Measurements from ENCODE around the gene KCNJ9.
"Not testable (repeated sequence)": the region's sequence is repeated elsewhere in the genome, so short reads cannot be mapped to it uniquely, and the experiment has no call there.

Gene KCNJ9

DNA sequence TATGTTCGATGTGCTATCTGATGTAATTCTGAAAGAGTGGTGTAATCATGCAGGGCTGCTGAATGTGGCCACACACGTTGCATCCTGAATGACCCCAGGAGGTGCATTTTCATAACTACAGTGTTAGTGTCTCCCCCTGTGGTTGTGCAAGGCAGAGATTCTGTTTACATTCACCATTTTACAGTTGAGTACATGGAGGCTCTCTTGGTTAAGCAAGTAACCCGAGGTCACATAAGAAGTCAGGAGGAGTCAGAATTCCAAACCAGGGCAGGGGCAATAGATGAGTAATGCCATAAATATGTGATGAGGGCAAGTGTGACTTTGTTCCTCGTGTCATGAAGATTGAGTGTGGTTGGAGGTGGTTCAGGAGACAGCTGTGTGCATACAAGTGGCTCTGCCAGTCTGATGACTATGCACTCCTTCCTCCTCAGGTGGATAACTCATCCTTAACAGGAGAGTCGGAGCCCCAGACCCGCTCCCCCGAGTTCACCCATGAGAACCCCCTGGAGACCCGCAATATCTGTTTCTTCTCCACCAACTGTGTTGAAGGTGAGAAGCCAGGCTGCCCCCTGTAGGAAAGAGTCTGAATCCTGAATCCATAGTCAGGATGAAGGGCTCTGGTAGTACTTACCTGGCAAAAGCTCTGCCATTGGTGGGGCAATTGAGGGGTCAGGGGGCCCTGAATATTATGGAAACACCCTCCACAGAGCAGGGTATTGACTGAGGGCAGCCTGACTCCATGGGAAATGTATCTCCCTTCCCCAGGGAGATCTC, 43.6 kb downstream of the KCNJ9 start:
- peak; percentile 96 for FAIRE-seq

DNA sequence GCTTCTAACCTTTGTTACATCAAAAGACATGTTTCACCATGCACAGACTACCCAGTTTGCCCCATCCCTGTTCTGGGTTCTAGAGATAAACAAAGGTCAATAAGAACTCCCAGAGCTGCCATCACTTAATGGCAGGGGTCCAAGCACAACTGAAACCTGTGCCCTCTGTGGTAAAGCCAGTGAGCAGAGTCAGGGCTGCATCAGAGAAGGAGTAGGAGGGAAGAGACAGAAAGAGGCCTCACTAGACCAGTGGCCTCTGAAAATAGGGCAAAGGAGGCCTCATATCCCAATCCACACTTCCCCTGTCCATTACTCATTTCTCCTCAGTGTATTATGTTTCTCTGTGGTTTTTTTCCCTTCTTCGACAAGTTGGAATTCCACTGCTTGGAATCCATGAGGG, 44.4 kb downstream of the KCNJ9 start:
- FAIRE-seq (no peak), DNase-seq (ENCODE audit: low spot score) (peak; percentile 64)

More for the DNA sequence above, 43.6 kb downstream of the KCNJ9 start:
- DNase-seq (ENCODE audit: low spot score): peak; percentile 90

DNA sequence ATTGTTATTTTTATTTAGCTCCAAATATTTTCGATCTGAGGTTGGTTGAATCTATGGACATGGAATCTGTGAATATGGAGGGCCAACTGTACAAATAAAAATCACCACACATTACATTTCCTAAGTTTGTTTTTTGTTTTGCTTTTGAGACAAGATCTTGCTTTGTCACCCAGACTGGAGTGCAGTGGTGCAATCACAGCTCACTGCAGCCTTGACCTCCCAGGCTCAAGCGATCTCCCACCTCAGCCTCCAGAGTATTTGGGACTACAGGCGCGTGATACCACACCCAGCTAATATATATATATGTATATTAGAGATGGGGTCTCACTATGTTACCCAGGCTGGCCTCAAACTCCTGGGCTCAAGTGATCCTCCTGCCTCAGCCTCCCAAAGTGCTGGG, 45.0 kb downstream of the KCNJ9 start:
- not testable (repeated sequence) for FAIRE-seq; DNase-seq (ENCODE audit: low spot score)

DNA sequence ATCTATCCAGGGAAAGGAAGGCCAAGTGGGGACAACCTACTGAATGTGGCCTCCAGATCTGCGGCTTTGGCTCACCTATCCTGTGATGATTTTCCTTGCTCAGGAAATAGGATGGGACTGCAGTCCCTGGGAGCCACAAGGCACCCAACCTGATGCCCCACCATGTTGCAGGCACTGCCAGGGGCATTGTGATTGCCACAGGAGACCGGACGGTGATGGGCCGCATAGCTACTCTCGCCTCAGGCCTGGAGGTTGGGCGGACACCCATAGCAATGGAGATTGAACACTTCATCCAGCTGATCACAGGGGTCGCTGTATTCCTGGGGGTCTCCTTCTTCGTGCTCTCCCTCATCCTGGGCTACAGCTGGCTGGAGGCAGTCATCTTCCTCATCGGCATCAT, 46.0 kb downstream of the KCNJ9 start:
- FAIRE-seq (no peak), DNase-seq (ENCODE audit: low spot score) (no peak)

DNA sequence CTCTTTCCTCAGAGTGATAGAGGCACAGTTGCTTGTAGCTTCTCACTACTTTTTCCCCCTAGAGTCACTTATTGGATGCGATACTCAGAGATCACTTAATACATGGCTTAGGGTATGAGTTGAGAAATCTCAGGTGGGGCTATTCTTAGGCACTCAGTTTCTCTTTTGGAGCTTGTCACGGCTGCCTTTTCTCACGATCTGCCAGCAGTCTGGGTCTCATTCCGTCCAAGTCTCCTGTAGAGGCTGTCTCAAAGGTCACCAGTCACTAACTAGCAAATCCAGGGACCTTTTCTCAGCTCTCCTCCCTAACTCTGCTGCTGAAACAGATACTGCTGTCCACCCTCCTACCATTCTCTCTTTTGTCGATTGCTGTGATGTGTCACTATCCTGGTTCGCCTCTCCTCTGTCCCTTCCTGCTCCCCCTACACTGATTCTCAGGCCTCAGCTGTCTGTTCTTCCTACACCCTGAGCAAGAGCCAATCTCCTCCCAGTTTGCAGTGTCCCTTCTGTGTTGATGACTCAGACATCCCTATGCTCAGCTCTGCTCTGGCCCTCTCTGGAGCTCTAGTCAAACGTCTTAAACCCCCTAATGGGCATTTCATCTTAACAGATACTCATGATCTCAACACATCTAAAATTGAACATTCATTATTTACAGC, 46.7 kb downstream of the KCNJ9 start:
- FAIRE-seq: no peak
- DNase-seq (ENCODE audit: low spot score): peak; percentile 62

DNA sequence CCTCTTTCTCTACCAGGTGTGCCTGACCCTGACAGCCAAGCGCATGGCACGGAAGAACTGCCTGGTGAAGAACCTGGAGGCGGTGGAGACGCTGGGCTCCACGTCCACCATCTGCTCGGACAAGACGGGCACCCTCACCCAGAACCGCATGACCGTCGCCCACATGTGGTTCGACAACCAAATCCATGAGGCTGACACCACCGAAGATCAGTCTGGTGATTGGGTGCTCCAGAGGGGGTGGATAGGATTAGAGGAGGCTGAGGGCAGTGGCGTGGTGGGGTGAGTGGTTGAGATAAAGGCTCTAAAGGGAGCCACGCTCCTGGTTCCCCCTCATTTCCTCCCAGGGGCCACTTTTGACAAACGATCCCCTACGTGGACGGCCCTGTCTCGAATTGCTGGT, 47.3 kb downstream of the KCNJ9 start:
- no peak for DNase-seq (ENCODE audit: low spot score)

DNA sequence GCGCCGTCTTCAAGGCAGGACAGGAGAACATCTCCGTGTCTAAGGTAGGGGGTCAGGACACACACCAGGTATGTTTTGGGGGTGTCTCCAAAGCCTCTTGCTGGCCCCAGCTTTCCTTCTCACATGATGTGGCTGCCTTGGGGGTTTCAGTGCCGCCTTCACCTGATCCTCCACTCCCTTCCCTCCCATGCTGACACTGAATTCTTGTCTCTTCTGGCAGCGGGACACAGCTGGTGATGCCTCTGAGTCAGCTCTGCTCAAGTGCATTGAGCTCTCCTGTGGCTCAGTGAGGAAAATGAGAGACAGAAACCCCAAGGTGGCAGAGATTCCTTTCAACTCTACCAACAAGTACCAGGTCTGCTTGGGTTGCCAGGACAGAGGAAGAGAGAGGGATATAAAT, 47.7 kb downstream of the KCNJ9 start:
- peak; percentile 41 for DNase-seq (ENCODE audit: low spot score)
- no peak for FAIRE-seq

More for the DNA sequence above, 47.3 kb downstream of the KCNJ9 start:
- FAIRE-seq: no peak

DNA sequence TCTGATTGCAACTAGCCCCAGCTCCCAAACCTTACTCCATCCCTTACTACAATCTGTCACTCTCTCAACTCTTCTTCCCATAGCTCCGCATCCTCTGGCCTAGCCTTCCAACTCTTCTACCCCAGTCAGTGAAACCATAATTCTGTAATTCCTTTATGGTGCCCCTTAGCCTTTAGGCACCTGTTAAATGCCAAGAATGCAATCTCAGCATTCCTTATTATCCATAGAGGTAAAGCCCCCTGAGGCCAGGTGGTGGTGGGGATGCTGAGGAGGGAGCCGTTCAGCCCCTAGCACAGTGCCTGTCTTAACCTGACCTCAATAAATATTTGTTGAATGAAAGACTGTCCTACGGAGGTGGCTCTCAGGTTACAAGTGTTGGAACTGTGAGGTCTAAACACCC, 48.2 kb downstream of the KCNJ9 start:
- FAIRE-seq: no peak
- no peak for DNase-seq (ENCODE audit: low spot score)

DNA sequence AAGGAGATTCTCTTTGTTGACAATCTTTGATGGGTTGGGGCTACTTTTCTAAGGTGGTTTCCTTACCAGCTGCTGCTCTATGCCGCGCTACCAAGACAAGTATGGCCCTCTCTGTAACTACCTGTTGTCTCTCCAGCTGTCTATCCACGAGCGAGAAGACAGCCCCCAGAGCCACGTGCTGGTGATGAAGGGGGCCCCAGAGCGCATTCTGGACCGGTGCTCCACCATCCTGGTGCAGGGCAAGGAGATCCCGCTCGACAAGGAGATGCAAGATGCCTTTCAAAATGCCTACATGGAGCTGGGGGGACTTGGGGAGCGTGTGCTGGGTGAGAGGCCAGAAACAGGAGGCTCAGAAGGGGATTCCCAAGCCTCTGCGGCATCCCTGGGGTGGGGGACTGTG, 48.6 kb downstream of the KCNJ9 start:
- DNase-seq (ENCODE audit: low spot score) (no peak), FAIRE-seq (no peak)

DNA sequence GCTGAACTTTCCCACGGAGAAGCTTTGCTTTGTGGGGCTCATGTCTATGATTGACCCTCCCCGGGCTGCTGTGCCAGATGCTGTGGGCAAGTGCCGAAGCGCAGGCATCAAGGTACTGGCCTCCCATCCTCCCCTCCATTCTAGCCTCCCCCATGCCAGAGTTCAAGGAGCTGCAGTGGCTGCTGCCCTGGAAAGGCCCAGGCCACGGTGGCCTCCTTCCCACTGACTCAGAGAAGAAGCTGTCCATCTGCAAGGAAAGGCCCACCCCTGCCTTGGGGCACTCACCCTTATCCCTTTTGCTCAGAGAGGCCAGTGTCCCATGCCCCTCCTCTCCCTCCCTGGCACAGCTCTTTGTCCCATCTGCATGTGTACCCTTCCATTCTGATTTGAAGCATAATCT, 49.1 kb downstream of the KCNJ9 start:
- no peak for DNase-seq (ENCODE audit: low spot score)
- no peak for FAIRE-seq

DNA sequence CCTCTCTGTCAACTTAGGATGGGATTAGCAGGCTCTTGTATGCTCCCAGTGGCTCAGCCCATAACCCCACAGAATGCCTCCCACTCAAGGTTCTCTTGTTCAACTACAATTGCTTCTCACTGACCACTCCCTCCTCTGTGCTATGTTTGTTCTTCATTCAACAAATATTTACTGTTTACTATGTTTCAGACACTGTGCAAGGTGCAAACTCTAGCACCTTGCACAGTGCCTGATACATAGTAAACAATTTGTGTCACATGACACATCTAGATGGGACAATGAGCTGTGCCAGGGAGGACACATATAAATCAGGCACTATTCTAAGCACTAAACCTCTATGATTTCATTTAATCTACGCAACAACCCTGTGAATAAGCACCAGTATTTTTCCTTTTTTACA, 49.6 kb downstream of the KCNJ9 start:
- DNase-seq (ENCODE audit: low spot score) (no peak), FAIRE-seq (no peak)

DNA sequence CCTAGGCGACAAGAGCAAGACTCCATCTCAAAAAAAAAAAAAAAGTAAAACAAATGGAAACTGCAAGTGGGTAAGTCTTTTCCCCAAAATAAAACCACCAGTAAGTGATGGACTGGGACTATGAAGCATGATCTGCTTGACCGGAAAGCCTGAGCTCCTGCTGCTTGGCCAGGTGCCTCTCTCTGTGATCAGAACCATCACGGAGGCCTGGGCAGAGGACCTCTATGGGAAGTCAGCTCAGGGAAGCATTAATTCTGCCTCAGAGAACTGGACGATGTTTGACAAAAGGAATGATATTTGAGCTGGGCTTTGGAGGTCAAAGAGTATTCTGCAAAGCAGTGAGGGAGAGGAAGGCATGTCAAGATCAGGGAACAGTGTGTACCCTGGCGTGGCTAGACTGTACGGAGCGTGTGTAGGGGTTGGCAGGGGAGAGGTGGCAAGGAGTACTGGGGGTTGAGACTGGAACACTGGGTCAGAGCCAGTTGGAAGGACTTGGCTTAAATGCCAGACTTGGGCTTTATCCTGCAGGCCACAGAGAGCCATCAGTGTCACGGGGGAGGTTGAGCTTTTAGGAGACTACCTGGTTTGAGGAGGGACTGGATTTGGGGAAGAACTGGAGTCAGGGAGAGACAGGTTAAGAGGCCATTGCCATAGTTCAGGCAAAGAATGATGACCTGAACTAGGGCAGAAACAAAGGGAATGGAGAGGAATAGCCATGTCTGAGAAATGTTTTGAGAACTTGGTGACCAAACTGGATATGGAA, 50.6 kb downstream of the KCNJ9 start:
- FAIRE-seq (no peak), DNase-seq (ENCODE audit: low spot score) (no peak)

DNA sequence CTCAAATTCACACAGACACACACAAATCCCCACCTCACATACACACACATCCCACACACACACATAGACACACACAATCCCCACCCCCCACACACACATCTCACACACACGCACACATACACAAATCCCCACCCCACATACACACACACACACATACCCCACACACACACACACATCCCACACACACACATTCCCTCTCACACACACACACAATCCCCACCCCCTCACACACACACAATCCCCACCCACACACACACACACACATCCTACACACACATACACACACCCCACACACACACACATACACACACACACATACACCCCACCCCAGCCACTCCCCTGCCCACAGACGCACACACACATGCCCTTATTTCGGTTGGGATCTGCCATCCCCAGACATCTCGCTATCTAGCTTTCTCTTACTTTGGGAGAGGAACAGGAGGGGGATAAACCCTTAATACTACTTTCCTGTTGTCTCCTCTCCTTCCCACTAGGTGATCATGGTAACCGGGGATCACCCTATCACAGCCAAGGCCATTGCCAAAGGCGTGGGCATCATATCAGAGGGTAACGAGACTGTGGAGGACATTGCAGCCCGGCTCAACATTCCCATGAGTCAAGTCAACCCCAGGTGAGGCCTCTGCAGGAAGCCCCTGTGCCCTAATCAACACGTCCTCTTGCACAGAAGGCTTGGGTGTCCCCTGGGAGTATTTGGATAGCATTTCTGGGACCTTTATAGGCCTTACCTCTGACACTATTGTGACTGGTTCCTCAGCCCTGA, 52.8 kb downstream of the KCNJ9 start:
- peak; percentile 77 for FAIRE-seq

DNA sequence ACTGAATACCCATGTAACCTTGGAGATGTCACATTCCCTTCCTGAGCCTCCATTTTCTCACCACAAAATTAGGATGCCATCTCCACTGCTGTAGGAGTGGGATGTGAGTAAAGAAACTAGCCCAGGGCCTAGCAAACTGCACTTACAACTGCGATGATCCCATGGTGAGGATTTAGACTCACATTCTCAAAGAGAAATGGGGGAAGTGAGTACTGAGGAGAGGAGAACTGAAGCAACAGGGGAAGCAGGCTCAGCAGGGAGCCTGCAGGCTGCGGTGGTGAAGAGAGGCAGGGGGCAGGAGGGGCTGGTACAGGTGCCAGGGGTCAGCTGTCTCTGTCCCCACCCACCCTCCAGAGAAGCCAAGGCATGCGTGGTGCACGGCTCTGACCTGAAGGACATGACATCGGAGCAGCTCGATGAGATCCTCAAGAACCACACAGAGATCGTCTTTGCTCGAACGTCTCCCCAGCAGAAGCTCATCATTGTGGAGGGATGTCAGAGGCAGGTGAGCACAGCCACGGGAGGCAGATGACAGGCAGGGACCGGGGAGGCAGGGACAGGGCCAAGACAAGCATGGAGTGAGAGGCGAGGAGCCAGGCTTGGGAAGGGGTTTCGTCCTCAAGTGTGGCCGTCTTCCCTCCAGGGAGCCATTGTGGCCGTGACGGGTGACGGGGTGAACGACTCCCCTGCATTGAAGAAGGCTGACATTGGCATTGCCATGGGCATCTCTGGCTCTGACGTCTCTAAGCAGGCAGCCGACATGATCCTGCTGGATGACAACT, 53.6 kb downstream of the KCNJ9 start:
- FAIRE-seq (peak; percentile 92), DNase-seq (ENCODE audit: low spot score) (no peak)

More for the DNA sequence above, 52.8 kb downstream of the KCNJ9 start:
- no peak for DNase-seq (ENCODE audit: low spot score)

DNA sequence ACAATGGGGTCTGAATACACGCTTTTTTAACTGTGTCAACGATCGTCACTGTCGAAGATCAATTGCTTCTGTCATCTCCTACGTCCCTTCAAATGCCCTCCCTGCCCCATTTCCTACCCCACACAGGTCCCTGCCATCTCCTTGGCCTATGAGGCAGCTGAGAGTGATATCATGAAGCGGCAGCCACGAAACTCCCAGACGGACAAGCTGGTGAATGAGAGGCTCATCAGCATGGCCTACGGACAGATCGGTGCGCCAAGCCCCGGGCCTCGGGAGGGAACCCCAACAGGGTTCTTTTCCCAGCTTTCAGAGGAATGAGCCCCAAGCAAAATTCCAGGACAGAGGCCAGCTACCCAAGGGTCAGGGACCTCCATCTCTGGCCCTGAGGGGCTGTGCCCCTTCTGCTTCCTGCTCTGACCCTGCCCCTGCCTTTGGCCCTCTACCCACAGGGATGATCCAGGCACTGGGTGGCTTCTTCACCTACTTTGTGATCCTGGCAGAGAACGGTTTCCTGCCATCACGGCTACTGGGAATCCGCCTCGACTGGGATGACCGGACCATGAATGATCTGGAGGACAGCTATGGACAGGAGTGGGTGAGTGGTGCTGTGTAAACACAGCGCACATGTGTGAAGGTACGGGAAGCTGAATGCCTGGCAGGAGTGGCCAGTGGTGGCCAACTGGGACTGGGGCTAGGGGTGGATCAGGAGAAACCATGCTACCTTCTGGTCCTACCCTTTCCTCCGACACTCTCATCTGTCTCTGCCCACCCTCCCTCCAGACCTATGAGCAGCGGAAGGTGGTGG, 55.0 kb downstream of the KCNJ9 start:
- FAIRE-seq (no peak), DNase-seq (ENCODE audit: low spot score) (no peak)

DNA sequence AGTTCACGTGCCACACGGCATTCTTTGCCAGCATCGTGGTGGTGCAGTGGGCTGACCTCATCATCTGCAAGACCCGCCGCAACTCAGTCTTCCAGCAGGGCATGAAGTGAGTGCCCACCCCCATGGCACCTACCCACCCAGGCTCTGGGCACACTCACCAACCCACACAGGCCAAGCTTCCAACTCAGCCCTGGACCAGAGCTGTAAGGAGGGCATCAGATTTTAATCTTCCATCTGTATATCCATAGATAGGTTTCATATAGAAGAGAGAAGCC, 55.5 kb downstream of the KCNJ9 start:
- DNase-seq (ENCODE audit: low spot score) (no peak), FAIRE-seq (no peak)

DNA sequence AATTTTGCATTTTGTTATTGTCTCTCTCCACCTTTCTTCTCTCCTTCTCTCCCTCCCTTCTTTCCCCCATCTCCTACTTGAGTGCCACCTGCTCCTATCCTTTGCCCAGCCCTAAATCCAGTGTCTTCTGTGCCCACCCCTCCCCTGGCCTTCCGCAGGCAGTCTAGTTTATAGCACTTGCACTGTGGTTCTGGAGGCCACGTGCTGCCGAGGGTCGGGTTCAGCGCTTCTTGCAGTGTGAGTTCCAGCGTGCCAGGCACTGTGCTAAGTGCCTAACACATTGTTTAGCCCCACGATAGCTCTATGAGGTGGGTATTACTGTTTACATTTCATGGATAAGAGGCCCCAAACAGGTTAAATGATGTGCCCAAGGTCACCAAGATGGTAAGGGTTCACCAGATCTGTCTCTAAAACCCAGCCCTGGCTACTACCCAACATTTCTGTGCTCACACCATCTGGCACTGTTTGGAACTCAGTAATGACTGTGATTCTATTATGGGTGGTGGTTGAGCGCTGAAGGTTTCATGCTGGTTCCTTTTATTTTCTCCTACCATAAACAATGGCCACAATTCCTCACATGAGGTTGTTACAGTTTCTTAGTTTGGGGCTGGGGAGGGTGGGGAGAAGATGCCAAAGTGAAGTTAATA, 56.0 kb downstream of the KCNJ9 start:
- no peak for DNase-seq (ENCODE audit: low spot score)
- FAIRE-seq: no peak

DNA sequence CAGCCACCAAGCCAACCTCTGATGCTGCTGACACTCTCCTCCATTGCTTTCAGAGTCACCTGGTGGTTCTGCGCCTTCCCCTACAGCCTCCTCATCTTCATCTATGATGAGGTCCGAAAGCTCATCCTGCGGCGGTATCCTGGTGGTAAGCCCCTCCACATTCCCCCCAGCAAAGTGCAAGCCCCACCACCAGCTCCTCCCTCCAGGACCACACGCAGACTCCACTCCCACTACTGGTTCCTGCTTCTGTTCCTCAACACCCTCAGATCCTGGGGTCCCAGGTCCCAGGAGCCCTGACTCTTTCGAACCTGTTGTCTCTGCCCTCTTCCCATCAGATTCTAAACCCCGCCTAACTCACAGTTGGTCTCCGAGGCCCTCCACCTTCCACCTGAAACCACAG, 58.5 kb downstream of the KCNJ9 start:
- FAIRE-seq (no peak), DNase-seq (ENCODE audit: low spot score) (no peak)
